Panc1 (cell line): ENCODE data around the gene COL13A1. TPM values are rescaled to one million over a fixed set of nuclear protein-coding genes. Genes with fewer than 3 reads are reported as not detected.

Source experiments
- ATAC-seq: fragments of 200-7000 bp; cut with Tn5 transposase; 2 replicates; pipeline ENCODE4 v1.9.1; 2020; ENCODE audit warnings: mild to moderate bottlenecking, moderate library complexity
- BruUV-seq: library from RNA; stranded (reverse); fragments of 400-500 nt; replicated peaks from 2 replicates; lab custom pipeline; 2021; lab: Mats Ljungman, UMichigan
- CTCF ChIA-PET: fragments of 300-600 bp; sonication (Branson Sonifier 250); formaldehyde crosslinking; loops from one replicate; lab custom pipeline; 2022; ENCODE audit warnings: antibody characterized with exemption; lab: Charles Lee
- POLR2A ChIA-PET: fragments of 300-600 bp; sonication (Branson Sonifier 250); formaldehyde crosslinking; loops from one replicate; lab custom pipeline; 2022; ENCODE audit warnings: antibody characterized with exemption; lab: Charles Lee
- DNase-seq: peaks from one replicate; pipeline ENCODE4 v3.0.0-alpha.2; 2010; ENCODE audit warnings: low read depth, low spot score
- H3K27ac ChIP-seq: 2 replicates; pipeline ENCODE4 v1.5.1; 2011; ENCODE audit warnings: mild to moderate bottlenecking, low read length, inconsistent platforms
- H3K27me3 ChIP-seq: fragments of 200-500 bp; sonication (Bioruptor generic); 2 replicates; pipeline ENCODE4 v1.6.0; 2014; ENCODE audit warnings: low read length, inconsistent platforms; ENCODE audit not compliant: control insufficient read depth, insufficient read depth
- H3K36me3 ChIP-seq: fragments of 200-500 bp; sonication (Bioruptor generic); 2 replicates; pipeline ENCODE4 v1.5.1; 2014; ENCODE audit warnings: inconsistent platforms, mild to moderate bottlenecking, low read length, moderate library complexity; ENCODE audit not compliant: control insufficient read depth, insufficient read depth
- H3K4me1 ChIP-seq: 2 replicates; pipeline ENCODE4 v1.5.1; 2011; ENCODE audit warnings: inconsistent platforms, mild to moderate bottlenecking, low read length, moderate library complexity; ENCODE audit not compliant: control insufficient read depth, insufficient read depth
- H3K4me3 ChIP-seq, 2 experiments: 2 replicates each; pipeline ENCODE4 v1.5.1; 2011 to 2012; ENCODE audit warnings: low read depth in 2 of 2, low read length in 2 of 2, mild to moderate bottlenecking in 2 of 2, inconsistent platforms in 1 of 2, moderate library complexity in 1 of 2
- H3K9me3 ChIP-seq: fragments of 200-500 bp; sonication (Bioruptor generic); 2 replicates; pipeline ENCODE4 v1.5.1; 2014; ENCODE audit warnings: low read depth, mild to moderate bottlenecking, inconsistent platforms, low read length, moderate library complexity; ENCODE audit not compliant: control insufficient read depth, insufficient read depth
- POLR2AphosphoS5 ChIP-seq: IDR thresholded peaks from 2 replicates; pipeline ENCODE4 v1.6.1; 2012; ENCODE audit warnings: mild to moderate bottlenecking, low read depth, low read length, moderate library complexity
- SIN3A ChIP-seq: IDR thresholded peaks from 2 replicates; pipeline ENCODE4 v1.6.1; 2012; ENCODE audit warnings: low read depth, mild to moderate bottlenecking, low read length, moderate library complexity, borderline replicate concordance; ENCODE audit not compliant: insufficient read depth
- TCF7L2 ChIP-seq: IDR thresholded peaks from 2 replicates; pipeline ENCODE4 v1.6.1; 2011; ENCODE audit warnings: mild to moderate bottlenecking, low read depth, low read length, inconsistent platforms
- in situ Hi-C: cut with HindIII; loops from 2 replicates; pipeline ENCODE4 v1.10.0; 2016; ENCODE audit warnings: low sequenced_read_pairs, low pct_unique_long_range_greater_than_20kb
- intact Hi-C: fragments of 100-400 bp; cut with micrococcal nuclease; formaldehyde crosslinking; loops from one replicate; pipeline ENCODE4 v1.10.0; 2022; ENCODE audit not compliant: unreplicated experiment
- total RNA-seq: library from RNA; stranded (reverse); gene quantifications from one replicate; pipeline ENCODE4 v1.2.1, GENCODE V29; 2021; ENCODE audit not compliant: unreplicated experiment
- TF ChIP-seq, protein P1 (sequence below): fragments of 450-650 bp; IDR thresholded peaks from 2 replicates; pipeline ENCODE4 v1.5.1; 2017; ENCODE audit warnings: mild to moderate bottlenecking
- TF ChIP-seq, protein P2 (sequence below), 2 experiments: IDR thresholded peaks; 2 replicates each; pipeline ENCODE4 v1.6.1; 2011 to 2012; ENCODE audit warnings: low read depth in 2 of 2, control low read depth in 1 of 2, low read length in 1 of 2, mild to moderate bottlenecking in 1 of 2, moderate library complexity in 1 of 2; ENCODE audit not compliant: insufficient read depth in 1 of 2

Gene COL13A1
- total RNA-seq, 1 experiment from 2014 or later: 1.0 TPM

DNA sequence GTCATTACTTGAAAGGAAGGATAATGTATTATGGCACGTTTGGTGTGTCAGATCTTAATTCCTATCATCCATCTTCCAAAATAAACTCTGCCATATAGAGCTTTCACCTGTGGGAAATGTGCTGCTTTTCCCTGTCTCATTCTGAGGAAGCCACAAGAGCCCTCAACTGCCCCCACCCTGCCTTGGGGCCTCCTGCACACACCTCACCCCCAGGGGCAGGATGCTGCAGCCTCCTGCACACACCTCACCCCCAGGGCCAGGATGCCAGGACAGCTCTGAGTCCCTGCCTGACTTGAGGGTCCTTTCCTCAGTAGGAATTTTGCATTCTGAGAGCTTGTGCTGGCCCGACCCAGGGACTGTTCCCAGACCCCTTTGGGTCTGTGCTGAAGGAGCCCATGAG is 67.1 kb downstream of the COL13A1 start:
- Histone ChIP-seq H3K9me3 (no peaks in the 10 kb centered on the region), H3K4me3 (no peak overlapping the region), H3K36me3 (no peaks in the 10 kb centered on the region), H3K27me3 (no peaks in the 10 kb centered on the region), H3K27ac (0 out of 2 replicates have a peak overlapping the region, but pooled peaks have one; percentile 9), H3K4me1 (peaks cover 17% of the 10 kb centered on the region; the same call in 1 of the 2 replicates)
- ATAC-seq: no peak; the same call in 1 of the 2 replicates
- intact Hi-C loops: no loop called here
- TF ChIP-seq, protein P1, sequence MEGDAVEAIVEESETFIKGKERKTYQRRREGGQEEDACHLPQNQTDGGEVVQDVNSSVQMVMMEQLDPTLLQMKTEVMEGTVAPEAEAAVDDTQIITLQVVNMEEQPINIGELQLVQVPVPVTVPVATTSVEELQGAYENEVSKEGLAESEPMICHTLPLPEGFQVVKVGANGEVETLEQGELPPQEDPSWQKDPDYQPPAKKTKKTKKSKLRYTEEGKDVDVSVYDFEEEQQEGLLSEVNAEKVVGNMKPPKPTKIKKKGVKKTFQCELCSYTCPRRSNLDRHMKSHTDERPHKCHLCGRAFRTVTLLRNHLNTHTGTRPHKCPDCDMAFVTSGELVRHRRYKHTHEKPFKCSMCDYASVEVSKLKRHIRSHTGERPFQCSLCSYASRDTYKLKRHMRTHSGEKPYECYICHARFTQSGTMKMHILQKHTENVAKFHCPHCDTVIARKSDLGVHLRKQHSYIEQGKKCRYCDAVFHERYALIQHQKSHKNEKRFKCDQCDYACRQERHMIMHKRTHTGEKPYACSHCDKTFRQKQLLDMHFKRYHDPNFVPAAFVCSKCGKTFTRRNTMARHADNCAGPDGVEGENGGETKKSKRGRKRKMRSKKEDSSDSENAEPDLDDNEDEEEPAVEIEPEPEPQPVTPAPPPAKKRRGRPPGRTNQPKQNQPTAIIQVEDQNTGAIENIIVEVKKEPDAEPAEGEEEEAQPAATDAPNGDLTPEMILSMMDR: no peak
- no peak for TF ChIP-seq SIN3A
- no peak for TF ChIP-seq TCF7L2
- no peak for TF ChIP-seq POLR2AphosphoS5
- TF ChIP-seq, protein P2, sequence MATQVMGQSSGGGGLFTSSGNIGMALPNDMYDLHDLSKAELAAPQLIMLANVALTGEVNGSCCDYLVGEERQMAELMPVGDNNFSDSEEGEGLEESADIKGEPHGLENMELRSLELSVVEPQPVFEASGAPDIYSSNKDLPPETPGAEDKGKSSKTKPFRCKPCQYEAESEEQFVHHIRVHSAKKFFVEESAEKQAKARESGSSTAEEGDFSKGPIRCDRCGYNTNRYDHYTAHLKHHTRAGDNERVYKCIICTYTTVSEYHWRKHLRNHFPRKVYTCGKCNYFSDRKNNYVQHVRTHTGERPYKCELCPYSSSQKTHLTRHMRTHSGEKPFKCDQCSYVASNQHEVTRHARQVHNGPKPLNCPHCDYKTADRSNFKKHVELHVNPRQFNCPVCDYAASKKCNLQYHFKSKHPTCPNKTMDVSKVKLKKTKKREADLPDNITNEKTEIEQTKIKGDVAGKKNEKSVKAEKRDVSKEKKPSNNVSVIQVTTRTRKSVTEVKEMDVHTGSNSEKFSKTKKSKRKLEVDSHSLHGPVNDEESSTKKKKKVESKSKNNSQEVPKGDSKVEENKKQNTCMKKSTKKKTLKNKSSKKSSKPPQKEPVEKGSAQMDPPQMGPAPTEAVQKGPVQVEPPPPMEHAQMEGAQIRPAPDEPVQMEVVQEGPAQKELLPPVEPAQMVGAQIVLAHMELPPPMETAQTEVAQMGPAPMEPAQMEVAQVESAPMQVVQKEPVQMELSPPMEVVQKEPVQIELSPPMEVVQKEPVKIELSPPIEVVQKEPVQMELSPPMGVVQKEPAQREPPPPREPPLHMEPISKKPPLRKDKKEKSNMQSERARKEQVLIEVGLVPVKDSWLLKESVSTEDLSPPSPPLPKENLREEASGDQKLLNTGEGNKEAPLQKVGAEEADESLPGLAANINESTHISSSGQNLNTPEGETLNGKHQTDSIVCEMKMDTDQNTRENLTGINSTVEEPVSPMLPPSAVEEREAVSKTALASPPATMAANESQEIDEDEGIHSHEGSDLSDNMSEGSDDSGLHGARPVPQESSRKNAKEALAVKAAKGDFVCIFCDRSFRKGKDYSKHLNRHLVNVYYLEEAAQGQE (IDR thresholded peaks at IDR 0.05; ENCODE audit: insufficient read depth in 1 of 2, low read depth in 2 of 2, low read length in 1 of 2): no peak
- ChIA-PET POLR2A (no interaction called here), CTCF (interaction anchor here (1.2 kb wide), 1 partner anchor 90 kb away, joined by 3 read pairs; no protein-coding TSS in a partner anchor)
- DNase-seq: no peak
- in situ Hi-C loops: no loop called here
- no TSS peak for BruUV-seq

DNA sequence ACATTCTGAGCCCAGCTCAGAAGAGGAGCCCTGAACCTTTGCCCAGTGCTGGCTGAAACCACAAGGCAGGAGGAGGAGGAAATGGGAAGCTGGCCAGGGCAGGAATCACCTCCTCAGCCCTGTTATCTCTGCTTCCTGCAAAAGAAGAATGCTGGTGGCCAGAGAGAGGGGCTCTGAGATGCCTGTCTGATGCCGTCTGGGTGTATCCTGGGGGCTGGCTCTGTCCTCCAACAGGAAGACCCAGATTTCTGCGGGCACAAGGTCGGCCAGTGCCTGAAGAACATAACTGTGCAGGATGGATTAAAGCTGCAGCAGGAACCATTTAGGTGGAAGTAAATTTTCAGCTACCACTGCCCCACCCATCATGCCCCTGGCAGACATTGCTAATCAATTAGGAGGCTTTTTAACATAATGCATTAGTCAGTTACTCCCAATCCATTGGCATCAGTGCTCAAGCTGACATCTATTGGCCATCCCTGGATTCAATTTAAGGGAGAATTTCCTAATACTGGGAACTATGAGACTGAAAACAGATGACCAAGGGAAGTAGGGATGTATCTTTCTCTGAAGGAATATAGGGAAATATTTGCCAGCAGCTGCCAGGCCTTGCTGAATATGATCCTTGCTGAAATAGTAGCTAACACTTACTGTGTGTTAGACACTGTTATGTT is 67.7 kb downstream of the COL13A1 start:
- DNase-seq (no peak), ATAC-seq (peak; percentile 47)
- CTCF ChIA-PET: interaction anchor here (1.2 kb wide), 1 partner anchor 89 kb away, joined by 3 read pairs; no protein-coding TSS in a partner anchor
- in situ Hi-C loops: no loop called here
- peaks cover 11% of the 10 kb centered on the region; the same call in 1 of the 2 replicates for H3K4me1 ChIP-seq
- peak overlapping the region in 1 of 2 experiments; percentile 3; a peak in 1 of 4 replicates for H3K4me3 ChIP-seq
- no peaks in the 10 kb centered on the region for H3K36me3 ChIP-seq
- POLR2A ChIA-PET: interaction anchor here (0.7 kb wide), 1 partner anchor 128 kb away, joined by 4 read pairs; no protein-coding TSS in a partner anchor
- H3K9me3 ChIP-seq: no peaks in the 10 kb centered on the region
- no peak overlapping the region for H3K27ac ChIP-seq
- intact Hi-C loops: no loop called here
- TF ChIP-seq, protein P1: no peak
- TF ChIP-seq, protein P2 (IDR thresholded peaks at IDR 0.05; ENCODE audit: insufficient read depth in 1 of 2, low read depth in 2 of 2, low read length in 1 of 2): no peak
- TF ChIP-seq SIN3A (no peak), TCF7L2 (no peak), POLR2AphosphoS5 (no peak)
- H3K27me3 ChIP-seq: no peaks in the 10 kb centered on the region
- BruUV-seq: no TSS peak
